Caco-2 (cell line): ENCODE results near the gene RRP1B. TPM values are rescaled to one million over a fixed set of nuclear protein-coding genes. Genes with fewer than 3 reads are reported as not detected.

Experiments
- BruUV-seq: library from RNA; stranded (reverse); fragments of 400-500 nt; replicated peaks from 2 replicates; lab custom pipeline; 2021; lab: Mats Ljungman, UMichigan
- CTCF ChIA-PET: fragments of 300-600 bp; sonication (Branson Sonifier 250); formaldehyde crosslinking; loops from one replicate; lab custom pipeline; 2022; ENCODE audit warnings: antibody characterized with exemption; lab: Charles Lee
- POLR2A ChIA-PET: fragments of 300-600 bp; sonication (Branson Sonifier 250); formaldehyde crosslinking; loops from one replicate; lab custom pipeline; 2022; ENCODE audit warnings: antibody characterized with exemption; lab: Charles Lee
- DNase-seq, 2 experiments: peaks; one replicate each; pipeline versions ENCODE4 v3.0.0 to v3.0.0-alpha.2; 2020 to 2022
- H3K27me3 ChIP-seq: replicated peaks from 2 replicates; pipeline ENCODE4 v1.6.0; 2011; ENCODE audit warnings: low read length; ENCODE audit not compliant: control insufficient read depth, insufficient read depth
- H3K36me3 ChIP-seq: 2 replicates; pipeline ENCODE4 v1.5.1; 2011; ENCODE audit warnings: low read length; ENCODE audit not compliant: control insufficient read depth, insufficient read depth
- H3K4me1 ChIP-seq: fragments of 250-450 bp; sonication (Bioruptor Pico); 2 replicates; pipeline ENCODE4 v1.5.1; 2020; ENCODE audit warnings: mild to moderate bottlenecking
- H3K4me3 ChIP-seq: 2 replicates; pipeline ENCODE4 v1.5.1; 2011; ENCODE audit warnings: low read depth, mild to moderate bottlenecking, control low read depth, low read length
- H3K9me3 ChIP-seq: fragments of 250-450 bp; sonication (Bioruptor Pico); 2 replicates; pipeline ENCODE4 v1.5.1; 2020; ENCODE audit warnings: mild to moderate bottlenecking, moderate library complexity
- H3K27ac Mint-ChIP-seq: one replicate; pipeline ENCODE4 v1.8.0; 2022; ENCODE audit warnings: mixed read lengths; ENCODE audit not compliant: unreplicated experiment
- H3K27me3 Mint-ChIP-seq: one replicate; pipeline ENCODE4 v1.8.0; 2022; ENCODE audit warnings: mixed read lengths; ENCODE audit not compliant: insufficient read depth, unreplicated experiment
- H3K36me3 Mint-ChIP-seq: one replicate; pipeline ENCODE4 v1.8.0; 2022; ENCODE audit warnings: mild to moderate bottlenecking, mixed read lengths; ENCODE audit not compliant: insufficient read depth, unreplicated experiment
- H3K4me1 Mint-ChIP-seq: one replicate; pipeline ENCODE4 v1.8.0; 2022; ENCODE audit warnings: low read depth, mixed read lengths; ENCODE audit not compliant: unreplicated experiment
- H3K4me3 Mint-ChIP-seq: one replicate; pipeline ENCODE4 v1.8.0; 2022; ENCODE audit warnings: mild to moderate bottlenecking, moderate library complexity, mixed read lengths; ENCODE audit not compliant: unreplicated experiment
- H3K9me3 Mint-ChIP-seq: one replicate; pipeline ENCODE4 v1.8.0; 2022; ENCODE audit warnings: mixed read lengths; ENCODE audit not compliant: unreplicated experiment
- intact Hi-C: fragments of 100-400 bp; cut with micrococcal nuclease; formaldehyde crosslinking; loops from one replicate; pipeline ENCODE4 v1.10.0; 2022; ENCODE audit not compliant: unreplicated experiment
- total RNA-seq: library from RNA; stranded (reverse); gene quantifications from 2 replicates; pipeline ENCODE4 v1.2.3, GENCODE V29; 2022
- TF ChIP-seq, protein P1 (sequence below), 2 experiments: fragments of 200-600 bp in 1 of 2; IDR thresholded peaks; 1 replicate in 1 of 2; 2 replicates in 1 of 2; pipeline versions ENCODE4 v1.5.1 to v1.8.0; 2011 to 2022; ENCODE audit warnings: antibody characterized with exemption in 1 of 2, control low read depth in 1 of 2, inconsistent platforms in 1 of 2, low read depth in 1 of 2, low read length in 1 of 2, mild to moderate bottlenecking in 1 of 2, moderate library complexity in 1 of 2; ENCODE audit not compliant: insufficient read depth in 1 of 2, severe bottlenecking in 1 of 2, unreplicated experiment in 1 of 2

The RRP1B gene
- total RNA-seq, 1 experiment from 2014 or later = 49.5 TPM

DNA sequence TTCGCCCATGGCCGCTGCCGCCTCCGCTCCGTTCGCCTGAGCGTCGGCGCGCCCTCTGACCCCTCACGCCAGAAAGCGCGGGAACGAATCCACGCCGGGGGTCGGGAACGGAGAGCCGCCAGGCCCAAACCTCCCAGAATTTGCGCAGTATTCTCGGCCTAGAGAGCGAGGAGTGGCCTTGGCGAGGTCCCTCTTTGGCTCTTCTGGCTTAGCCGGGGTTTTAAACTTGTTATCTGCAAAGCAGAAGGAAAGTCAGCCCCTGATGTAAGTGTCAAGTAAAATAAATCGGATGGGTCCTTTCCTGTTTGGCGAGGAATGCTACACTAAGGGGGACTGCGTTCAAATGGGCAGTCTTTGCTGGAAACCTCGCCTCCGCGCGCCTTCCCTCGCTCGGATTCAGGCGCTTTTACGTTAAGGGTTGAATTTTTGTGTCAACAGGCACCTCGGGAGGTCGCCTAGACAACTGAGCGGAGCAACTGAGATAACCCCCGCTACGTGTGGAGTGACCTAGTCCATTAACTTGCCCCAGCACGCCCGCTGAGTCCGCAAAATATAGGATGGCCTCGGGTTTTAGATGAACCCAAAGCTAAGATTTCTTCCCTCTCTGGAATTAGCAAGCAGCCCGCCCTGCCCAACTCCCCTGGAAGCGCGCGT is 1.1 kb upstream of the RRP1B start:
- no TSS peak for BruUV-seq
- DNase-seq = no peak

DNA sequence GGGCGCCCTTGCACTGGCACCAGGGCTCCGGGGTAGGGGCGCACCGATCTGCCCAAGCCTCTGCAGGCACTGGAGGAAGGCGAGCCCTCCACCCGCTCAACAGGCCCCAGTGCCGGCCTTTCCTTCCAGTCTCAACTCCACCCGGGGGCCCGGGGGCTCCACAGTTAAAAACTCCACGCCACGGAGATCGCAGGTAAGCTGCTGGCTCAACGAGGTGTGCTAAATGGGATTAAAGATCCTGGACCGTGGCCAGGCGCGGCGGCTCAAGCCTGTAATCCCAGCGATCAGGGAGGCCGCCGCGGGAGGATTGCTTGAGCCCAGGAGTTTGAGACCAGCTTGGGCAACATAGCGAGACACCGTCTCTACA is 608 bp upstream of the RRP1B start:
- Mint-ChIP-seq H3K36me3 (peaks cover 49% of the 10 kb centered on the region), H3K4me3 (peak overlapping the region; percentile 87), H3K9me3 (no peaks in the 10 kb centered on the region), H3K27me3 (no peaks in the 10 kb centered on the region), H3K4me1 (peaks cover 19% of the 10 kb centered on the region), H3K27ac (peak overlapping the region; percentile 95)
- POLR2A ChIA-PET = interaction anchor here (0.6 kb wide), 1 partner anchor 10 kb away, joined by 4 read pairs; no protein-coding TSS in a partner anchor
- CTCF ChIA-PET = no interaction called here
- TF ChIP-seq, protein P1, sequence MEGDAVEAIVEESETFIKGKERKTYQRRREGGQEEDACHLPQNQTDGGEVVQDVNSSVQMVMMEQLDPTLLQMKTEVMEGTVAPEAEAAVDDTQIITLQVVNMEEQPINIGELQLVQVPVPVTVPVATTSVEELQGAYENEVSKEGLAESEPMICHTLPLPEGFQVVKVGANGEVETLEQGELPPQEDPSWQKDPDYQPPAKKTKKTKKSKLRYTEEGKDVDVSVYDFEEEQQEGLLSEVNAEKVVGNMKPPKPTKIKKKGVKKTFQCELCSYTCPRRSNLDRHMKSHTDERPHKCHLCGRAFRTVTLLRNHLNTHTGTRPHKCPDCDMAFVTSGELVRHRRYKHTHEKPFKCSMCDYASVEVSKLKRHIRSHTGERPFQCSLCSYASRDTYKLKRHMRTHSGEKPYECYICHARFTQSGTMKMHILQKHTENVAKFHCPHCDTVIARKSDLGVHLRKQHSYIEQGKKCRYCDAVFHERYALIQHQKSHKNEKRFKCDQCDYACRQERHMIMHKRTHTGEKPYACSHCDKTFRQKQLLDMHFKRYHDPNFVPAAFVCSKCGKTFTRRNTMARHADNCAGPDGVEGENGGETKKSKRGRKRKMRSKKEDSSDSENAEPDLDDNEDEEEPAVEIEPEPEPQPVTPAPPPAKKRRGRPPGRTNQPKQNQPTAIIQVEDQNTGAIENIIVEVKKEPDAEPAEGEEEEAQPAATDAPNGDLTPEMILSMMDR (IDR thresholded peaks at IDR 0.05; ENCODE audit: insufficient read depth in 1 of 2, low read depth in 1 of 2, low read length in 1 of 2, severe bottlenecking in 1 of 2, unreplicated experiment in 1 of 2) = no peak
- intact Hi-C loops = loop anchor here (2.0 kb wide), 1 partner anchor 54 kb away; no protein-coding TSS in a partner anchor
- BruUV-seq = TSS peak; percentile 64
- Histone ChIP-seq H3K4me3 (peak overlapping the region; percentile 85), H3K9me3 (no peaks in the 10 kb centered on the region), H3K36me3 (no peaks in the 10 kb centered on the region; the same call in 1 of the 2 replicates), H3K27me3 (no peaks in the 10 kb centered on the region), H3K4me1 (peaks cover 10% of the 10 kb centered on the region)
- DNase-seq = no peak

More for the DNA sequence above, 1.1 kb upstream of the RRP1B start:
- CTCF ChIA-PET = no interaction called here
- peak overlapping the region; percentile 87 for H3K4me3 Mint-ChIP-seq
- H3K4me3 ChIP-seq = no peak overlapping the region
- TF ChIP-seq, protein P1 (IDR thresholded peaks at IDR 0.05; ENCODE audit: insufficient read depth in 1 of 2, low read depth in 1 of 2, low read length in 1 of 2, severe bottlenecking in 1 of 2, unreplicated experiment in 1 of 2) = no peak
- H3K9me3 ChIP-seq = no peaks in the 10 kb centered on the region
- H3K36me3 Mint-ChIP-seq = peaks cover 44% of the 10 kb centered on the region
- no peaks in the 10 kb centered on the region; the same call in 1 of the 2 replicates for H3K36me3 ChIP-seq
- H3K27ac Mint-ChIP-seq = peak overlapping the region; percentile 95
- intact Hi-C loops = loop anchor here (2.0 kb wide), 1 partner anchor 55 kb away; no protein-coding TSS in a partner anchor
- peaks cover 19% of the 10 kb centered on the region for H3K4me1 Mint-ChIP-seq
- H3K9me3 Mint-ChIP-seq = no peaks in the 10 kb centered on the region
- no peaks in the 10 kb centered on the region for H3K27me3 Mint-ChIP-seq
- peaks cover 10% of the 10 kb centered on the region for H3K4me1 ChIP-seq
- H3K27me3 ChIP-seq = no peaks in the 10 kb centered on the region
- POLR2A ChIA-PET = interaction anchor here (0.6 kb wide), 1 partner anchor 10 kb away, joined by 4 read pairs; no protein-coding TSS in a partner anchor

DNA sequence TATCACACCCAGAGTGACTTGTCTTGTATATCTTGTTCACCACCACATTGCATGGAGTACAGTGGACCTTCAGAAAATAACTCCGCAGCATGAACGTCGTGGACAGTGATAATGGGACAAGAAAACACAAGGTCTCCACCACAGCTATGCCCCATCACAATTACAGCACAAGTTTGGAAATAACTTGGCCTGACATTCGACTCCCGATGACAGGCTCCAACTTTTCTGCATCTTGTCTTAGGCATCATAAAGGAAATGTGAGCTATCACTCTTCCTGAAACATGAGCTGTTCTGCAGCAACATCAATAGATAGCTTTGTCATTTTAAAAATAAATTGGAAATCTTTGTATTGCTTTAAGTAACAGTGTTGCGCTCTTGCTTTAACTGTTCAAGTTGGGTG is 2.9 kb downstream of the RRP1B start:
- Mint-ChIP-seq H3K4me3 (no peak overlapping the region), H3K9me3 (peaks cover 10% of the 10 kb centered on the region), H3K27ac (no peak overlapping the region), H3K36me3 (peaks cover 81% of the 10 kb centered on the region), H3K27me3 (no peaks in the 10 kb centered on the region), H3K4me1 (peaks cover 19% of the 10 kb centered on the region)
- Histone ChIP-seq H3K36me3 (peaks cover 2% of the 10 kb centered on the region), H3K4me3 (no peak overlapping the region), H3K27me3 (no peaks in the 10 kb centered on the region), H3K4me1 (peaks cover 10% of the 10 kb centered on the region), H3K9me3 (no peaks in the 10 kb centered on the region)
- ChIA-PET POLR2A (interaction anchor here (0.6 kb wide), 1 partner anchor 85 kb away, joined by 4 read pairs; no protein-coding TSS in a partner anchor), CTCF (no interaction called here)
- no TSS peak for BruUV-seq
- TF ChIP-seq, protein P1 (IDR thresholded peaks at IDR 0.05; ENCODE audit: insufficient read depth in 1 of 2, low read depth in 1 of 2, low read length in 1 of 2, severe bottlenecking in 1 of 2, unreplicated experiment in 1 of 2) = no peak
- intact Hi-C loops = no loop called here
- DNase-seq = no peak
